Esophagus muscularis mucosa (tissue), 4 donors: ENCODE data around the gene FBXO34. TPM values are rescaled to one million over a fixed set of nuclear protein-coding genes. Genes with fewer than 3 reads are reported as not detected.

ENCODE experiments used
- DNase-seq: peaks from one replicate; pipeline ENCODE4 v3.0.0-alpha.2; 2017; ENCODE audit errors: extremely low spot score
- H3K27ac ChIP-seq, 4 donors: fragments of 200-600 bp; sonication (generic); replicated peaks in 1 of 4; 1 replicate in 3 of 4; 2 replicates in 1 of 4; pipeline ENCODE4 v1.5.1; 2016 to 2019; ENCODE audit warnings: mild to moderate bottlenecking in 1 of 4
- H3K27me3 ChIP-seq, 4 donors: fragments of 200-600 bp; sonication (generic); one replicate each; pipeline versions ENCODE4 v1.5.1 to v1.6.0; 2016 to 2019
- H3K36me3 ChIP-seq, 4 donors: fragments of 200-600 bp; sonication (generic); one replicate each; pipeline ENCODE4 v1.5.1; 2016 to 2019
- H3K4me1 ChIP-seq, 4 donors: fragments of 200-600 bp; sonication (generic); one replicate each; pipeline ENCODE4 v1.5.1; 2016 to 2019
- H3K4me3 ChIP-seq, 4 donors: fragments of 200-600 bp; sonication (generic); 1 replicate in 2 of 4; 2 replicates in 2 of 4; pipeline ENCODE4 v1.5.1; 2016 to 2019; ENCODE audit warnings: mild to moderate bottlenecking in 4 of 4, moderate library complexity in 1 of 4
- H3K9me3 ChIP-seq, 4 donors: fragments of 200-600 bp; sonication (generic); 1 replicate in 3 of 4; 2 replicates in 1 of 4; pipeline ENCODE4 v1.5.1; 2016 to 2019
- CTCF ChIP-seq, 3 experiments: fragments of 200-600 bp in 2 of 3; fragments of 450-650 bp in 1 of 3; sonication (generic) in 2 of 3; IDR thresholded peaks; one replicate each; pipeline ENCODE4 v1.5.1; 2017 to 2019; ENCODE audit warnings: antibody characterized with exemption in 3 of 3, mild to moderate bottlenecking in 2 of 3, moderate library complexity in 1 of 3
- EP300 ChIP-seq: sonication (generic); formaldehyde crosslinking; IDR thresholded peaks from one replicate; pipeline ENCODE4 v1.6.1; 2017; ENCODE audit warnings: antibody characterized with exemption
- POLR2A ChIP-seq: fragments of 450-650 bp; IDR thresholded peaks from one replicate; pipeline ENCODE4 v1.6.1; 2017; ENCODE audit warnings: antibody characterized with exemption, moderate library complexity, mild to moderate bottlenecking, low read depth
- POLR2AphosphoS5 ChIP-seq, 2 donors: sonication (generic); formaldehyde crosslinking; IDR thresholded peaks; one replicate each; pipeline ENCODE4 v1.6.1; 2017; ENCODE audit warnings: antibody characterized with exemption in 2 of 2
- WGBS: methylation state at CpG from one replicate; pipeline ENCODE4 v1.1.5; 2018; 5-methylcytosine and 5-hydroxymethylcytosine counted together
- intact Hi-C: fragments of 100-400 bp; cut with DNase I; formaldehyde crosslinking; loops from one replicate; pipeline ENCODE4 v1.15.1; 2023
- total RNA-seq, 4 donors: library from RNA; depleted of rRNA; stranded (reverse); fragments of >200 nt; gene quantifications; one replicate each; pipeline versions ENCODE4 v1.1.0 to v1.2.1, GENCODE V29; 2016

FBXO34 gene
- total RNA-seq = 10 to 100 TPM; 16.2 to 22.0 (median 20.4) TPM

GRCh38 chr14:55270832-55271571, at the start of gene FBXO34:
Gene FBXO34 (plus strand): TSS chr14:55271421. CDS start chr14:55350391, 78,970 bp downstream.
- TF ChIP-seq EP300 = no peak
- TF ChIP-seq POLR2AphosphoS5 (IDR thresholded peaks at IDR 0.05) = peak; percentile 95 to 96
- peak; percentile 69 for TF ChIP-seq POLR2A
- peak; percentile 96 to 99 (median 99) for TF ChIP-seq CTCF (IDR thresholded peaks at IDR 0.05)
- H3K36me3 ChIP-seq = no peaks in the 10 kb centered on the region
- peak within 1 kb of the TSS; percentile 88 to 93 (median 90) for H3K27ac ChIP-seq
- DNase-seq = peak; percentile 100
- no peaks in the 10 kb centered on the region for H3K27me3 ChIP-seq
- no peaks in the 10 kb centered on the region for H3K9me3 ChIP-seq
- WGBS = 4% methylated on average over 22 of the region's 49 CpGs
- intact Hi-C loops = loop anchor here (5.0 kb wide), 1 partner anchor 141 kb away; the partner anchor contains the start of gene ATG14
- peak within 1 kb of the TSS; percentile 76 to 99 (median 96) for H3K4me3 ChIP-seq
- H3K4me1 ChIP-seq = peaks cover 27 to 49% (median 46%) of the 10 kb centered on the region in 4 donors

GRCh38 chr14:55221968-55222367, 49.3 kb upstream of the FBXO34 start:
- no peak for DNase-seq
- intact Hi-C loops = no loop called here
- H3K9me3 ChIP-seq = peaks cover 0 to 11% (median 10%) of the 10 kb centered on the region in 4 donors
- H3K4me1 ChIP-seq = no peaks in the 10 kb centered on the region
- no peaks in the 10 kb centered on the region for H3K36me3 ChIP-seq
- no peak for TF ChIP-seq EP300
- no peak for TF ChIP-seq POLR2A
- TF ChIP-seq POLR2AphosphoS5 (IDR thresholded peaks at IDR 0.05) = no peak
- TF ChIP-seq CTCF (IDR thresholded peaks at IDR 0.05) = no peak
- no peaks in the 10 kb centered on the region for H3K27me3 ChIP-seq
- no peak overlapping the region for H3K4me3 ChIP-seq
- H3K27ac ChIP-seq = no peak overlapping the region

- intact Hi-C loops = no loop called here
- TF ChIP-seq EP300 (no peak), POLR2A (no peak), POLR2AphosphoS5 (IDR thresholded peaks at IDR 0.05) (no peak), CTCF (IDR thresholded peaks at IDR 0.05) (no peak)
- no peak for DNase-seq
- Histone ChIP-seq H3K4me1 (no peaks in the 10 kb centered on the region), H3K27me3 (peaks cover 0 to 3% (median 0%) of the 10 kb centered on the region in 4 donors), H3K4me3 (no peak overlapping the region), H3K9me3 (peaks cover 0 to 16% (median 13%) of the 10 kb centered on the region in 4 donors), H3K36me3 (no peaks in the 10 kb centered on the region), H3K27ac (no peak overlapping the region)
These were observed 47.9 kb upstream of the FBXO34 start for GRCh38 chr14:55223364-55223763.

GRCh38 chr14:55228261-55228660, 43.0 kb upstream of the FBXO34 start:
- DNase-seq = no peak
- Histone ChIP-seq H3K4me1 (peaks cover 0 to under 1% (median 0%) of the 10 kb centered on the region in 4 donors), H3K4me3 (no peak overlapping the region), H3K36me3 (no peaks in the 10 kb centered on the region), H3K27me3 (peaks cover 0 to 3% (median 0%) of the 10 kb centered on the region in 4 donors), H3K27ac (no peak overlapping the region), H3K9me3 (peaks cover 0 to 16% (median 13%) of the 10 kb centered on the region in 4 donors)
- intact Hi-C loops = no loop called here
- TF ChIP-seq EP300 (no peak), POLR2A (no peak), CTCF (IDR thresholded peaks at IDR 0.05) (no peak), POLR2AphosphoS5 (IDR thresholded peaks at IDR 0.05) (no peak)
- 83% methylated on average over 2 of the region's 2 CpGs for WGBS
